ENCODE measurements around the gene PIM3.

Gene PIM3

GRCh38 chr22:49918911-49919881 lies 41.4 kb upstream of the PIM3 start:
- Histone ChIP-seq H3K4me3 (ENCODE audit: insufficient read depth in 1 of 2, low read depth in 1 of 2, low read length in 2 of 2) (peak overlapping the region; percentile 83 to 84), H3K9me3 (ENCODE audit: control insufficient read depth, low read length) (no peaks in the 10 kb centered on the region), H3K14ac (ENCODE audit: low read length in 2 of 2) (peak overlapping the region in 1 of 2 experiments; percentile 97), H3K27ac (ENCODE audit: low read length, poor library complexity, severe bottlenecking) (no peak overlapping the region), H3K9ac (ENCODE audit: low read length) (peak overlapping the region; percentile 94), H3K36me3 (ENCODE audit: control insufficient read depth in 1 of 2, insufficient read depth in 2 of 2, low read depth in 1 of 2, low read length in 2 of 2) (peaks cover 29 to 30% of the 10 kb centered on the region in 2 experiments), H2BK120ac (ENCODE audit: low read depth, low read length) (no peak overlapping the region), H4K8ac (ENCODE audit: low read length) (peak overlapping the region; percentile 84), H2BK5ac (ENCODE audit: low read depth, low read length, poor library complexity, severe bottlenecking) (no peak overlapping the region), H2AFZ (ENCODE audit: low read depth, low read length) (peak overlapping the region; percentile 88), H3K27me3 (ENCODE audit: control insufficient read depth in 1 of 2, insufficient read depth in 1 of 2, low read length in 2 of 2) (no peaks in the 10 kb centered on the region), H2BK12ac (ENCODE audit: low read length in 2 of 2) (peak overlapping the region in 1 of 2 experiments; percentile 25), H3K23ac (ENCODE audit: low read length in 2 of 2) (peak overlapping the region; percentile 68 to 85), H4K91ac (ENCODE audit: low read length) (peak overlapping the region; percentile 40), H3K4me1 (ENCODE audit: control insufficient read depth, insufficient read depth, low read depth, low read length) (peaks cover 22% of the 10 kb centered on the region), H2BK15ac (ENCODE audit: low read depth, poor library complexity, severe bottlenecking) (no peak overlapping the region), H2AK5ac (ENCODE audit: low read length, severe bottlenecking) (no peak overlapping the region), H3K4me2 (ENCODE audit: low read length, poor library complexity, severe bottlenecking) (peak overlapping the region; percentile 99), H3K4ac (ENCODE audit: low read depth in 1 of 2, low read length in 2 of 2) (peak overlapping the region; percentile 77 to 83), H3K18ac (ENCODE audit: low read depth in 1 of 2, low read length in 2 of 2) (peak overlapping the region; percentile 74 to 85), H3K79me1 (replicated peaks; ENCODE audit: low read length, poor library complexity, severe bottlenecking) (peaks cover 29% of the 10 kb centered on the region)
- WGBS: 45% methylated on average over 45 of the region's 47 CpGs
- no peak for DNase-seq

DNA sequence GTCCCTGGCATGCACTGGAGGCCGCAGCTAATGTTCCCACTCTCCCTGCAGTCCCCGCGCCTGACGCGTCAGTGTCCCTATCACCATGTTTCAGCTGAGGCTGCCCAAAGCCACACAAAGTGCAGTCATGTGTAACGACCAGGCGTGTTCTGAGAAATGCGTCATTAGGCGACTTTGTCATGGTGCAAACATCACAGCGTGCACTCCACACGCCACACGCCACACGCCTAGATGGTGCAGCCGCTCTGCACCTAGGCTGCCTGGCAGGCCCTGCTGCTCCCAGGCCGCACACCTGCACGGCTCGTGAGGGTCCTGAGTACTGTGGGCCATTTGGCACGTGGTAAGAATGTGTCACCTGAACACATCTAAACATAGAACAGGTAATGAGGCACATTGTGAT lies 39.7 kb upstream of the PIM3 start:
- 97% methylated on average over 18 of the region's 18 CpGs for WGBS
- Histone ChIP-seq H3K36me3 (ENCODE audit: control insufficient read depth in 1 of 2, insufficient read depth in 2 of 2, low read depth in 1 of 2, low read length in 2 of 2) (peaks cover 38 to 40% of the 10 kb centered on the region in 2 experiments), H3K79me1 (replicated peaks; ENCODE audit: low read length, poor library complexity, severe bottlenecking) (peaks cover 23% of the 10 kb centered on the region)

GRCh38 chr22:49921508-49922278 lies 38.9 kb upstream of the PIM3 start:
- no peak overlapping the region for H3K27ac ChIP-seq (ENCODE audit: low read length, poor library complexity, severe bottlenecking)
- H3K9me3 ChIP-seq (ENCODE audit: control insufficient read depth, low read length): no peaks in the 10 kb centered on the region
- no peak overlapping the region for H3K18ac ChIP-seq (ENCODE audit: low read depth in 1 of 2, low read length in 2 of 2)
- WGBS: 94% methylated on average over 35 of the region's 35 CpGs
- no peak overlapping the region for H3K4me2 ChIP-seq (ENCODE audit: low read length, poor library complexity, severe bottlenecking)
- no peak overlapping the region for H4K8ac ChIP-seq (ENCODE audit: low read length)
- H2BK15ac ChIP-seq (ENCODE audit: low read depth, poor library complexity, severe bottlenecking): no peak overlapping the region
- peaks cover 40 to 43% of the 10 kb centered on the region in 2 experiments for H3K36me3 ChIP-seq (ENCODE audit: control insufficient read depth in 1 of 2, insufficient read depth in 2 of 2, low read depth in 1 of 2, low read length in 2 of 2)
- no peak overlapping the region for H2BK12ac ChIP-seq (ENCODE audit: low read length in 2 of 2)
- no peak overlapping the region for H3K4ac ChIP-seq (ENCODE audit: low read depth in 1 of 2, low read length in 2 of 2)
- H3K9ac ChIP-seq (ENCODE audit: low read length): no peak overlapping the region
- peaks cover 21% of the 10 kb centered on the region for H3K4me1 ChIP-seq (ENCODE audit: control insufficient read depth, insufficient read depth, low read depth, low read length)
- no peak overlapping the region for H4K91ac ChIP-seq (ENCODE audit: low read length)
- no peak for DNase-seq
- no peak overlapping the region for H2BK120ac ChIP-seq (ENCODE audit: low read depth, low read length)
- H3K23ac ChIP-seq (ENCODE audit: low read length in 2 of 2): no peak overlapping the region
- no peaks in the 10 kb centered on the region for H3K27me3 ChIP-seq (ENCODE audit: control insufficient read depth in 1 of 2, insufficient read depth in 1 of 2, low read length in 2 of 2)
- H3K4me3 ChIP-seq (ENCODE audit: insufficient read depth in 1 of 2, low read depth in 1 of 2, low read length in 2 of 2): no peak overlapping the region
- no peak overlapping the region for H2AFZ ChIP-seq (ENCODE audit: low read depth, low read length)
- peaks cover 20% of the 10 kb centered on the region for H3K79me1 ChIP-seq (replicated peaks; ENCODE audit: low read length, poor library complexity, severe bottlenecking)
- no peak overlapping the region for H3K14ac ChIP-seq (ENCODE audit: low read length in 2 of 2)
- no peak overlapping the region for H2AK5ac ChIP-seq (ENCODE audit: low read length, severe bottlenecking)
- H2BK5ac ChIP-seq (ENCODE audit: low read depth, low read length, poor library complexity, severe bottlenecking): no peak overlapping the region

More for the DNA sequence above, 39.7 kb upstream of the PIM3 start:
- H3K9me3 ChIP-seq (ENCODE audit: control insufficient read depth, low read length): no peaks in the 10 kb centered on the region
- H3K14ac ChIP-seq (ENCODE audit: low read length in 2 of 2): no peak overlapping the region
- no peak overlapping the region for H2BK12ac ChIP-seq (ENCODE audit: low read length in 2 of 2)
- H2AK5ac ChIP-seq (ENCODE audit: low read length, severe bottlenecking): no peak overlapping the region
- H2BK120ac ChIP-seq (ENCODE audit: low read depth, low read length): no peak overlapping the region
- no peak overlapping the region for H3K18ac ChIP-seq (ENCODE audit: low read depth in 1 of 2, low read length in 2 of 2)
- H4K8ac ChIP-seq (ENCODE audit: low read length): no peak overlapping the region
- H2AFZ ChIP-seq (ENCODE audit: low read depth, low read length): no peak overlapping the region
- DNase-seq: no peak
- H3K4me3 ChIP-seq (ENCODE audit: insufficient read depth in 1 of 2, low read depth in 1 of 2, low read length in 2 of 2): no peak overlapping the region
- H3K27me3 ChIP-seq (ENCODE audit: control insufficient read depth in 1 of 2, insufficient read depth in 1 of 2, low read length in 2 of 2): no peaks in the 10 kb centered on the region
- H3K4me1 ChIP-seq (ENCODE audit: control insufficient read depth, insufficient read depth, low read depth, low read length): peaks cover 22% of the 10 kb centered on the region
- H3K4ac ChIP-seq (ENCODE audit: low read depth in 1 of 2, low read length in 2 of 2): no peak overlapping the region
- no peak overlapping the region for H3K4me2 ChIP-seq (ENCODE audit: low read length, poor library complexity, severe bottlenecking)
- no peak overlapping the region for H3K23ac ChIP-seq (ENCODE audit: low read length in 2 of 2)
- H3K9ac ChIP-seq (ENCODE audit: low read length): no peak overlapping the region
- H2BK15ac ChIP-seq (ENCODE audit: low read depth, poor library complexity, severe bottlenecking): no peak overlapping the region
- H2BK5ac ChIP-seq (ENCODE audit: low read depth, low read length, poor library complexity, severe bottlenecking): no peak overlapping the region
- H4K91ac ChIP-seq (ENCODE audit: low read length): no peak overlapping the region
- no peak overlapping the region for H3K27ac ChIP-seq (ENCODE audit: low read length, poor library complexity, severe bottlenecking)

GRCh38 chr22:49922484-49922883 lies 38.1 kb upstream of the PIM3 start:
- DNase-seq: no peak
- H3K4me3 ChIP-seq (ENCODE audit: insufficient read depth in 1 of 2, low read depth in 1 of 2, low read length in 2 of 2): no peak overlapping the region
- 98% methylated on average over 6 of the region's 22 CpGs for WGBS
- H2BK120ac ChIP-seq (ENCODE audit: low read depth, low read length): no peak overlapping the region
- no peak overlapping the region for H2BK5ac ChIP-seq (ENCODE audit: low read depth, low read length, poor library complexity, severe bottlenecking)
- H3K27me3 ChIP-seq (ENCODE audit: control insufficient read depth in 1 of 2, insufficient read depth in 1 of 2, low read length in 2 of 2): no peaks in the 10 kb centered on the region
- peaks cover 43% of the 10 kb centered on the region in 2 experiments for H3K36me3 ChIP-seq (ENCODE audit: control insufficient read depth in 1 of 2, insufficient read depth in 2 of 2, low read depth in 1 of 2, low read length in 2 of 2)
- H2AFZ ChIP-seq (ENCODE audit: low read depth, low read length): no peak overlapping the region
- no peak overlapping the region for H3K23ac ChIP-seq (ENCODE audit: low read length in 2 of 2)
- no peak overlapping the region for H3K14ac ChIP-seq (ENCODE audit: low read length in 2 of 2)
- no peak overlapping the region for H3K4me2 ChIP-seq (ENCODE audit: low read length, poor library complexity, severe bottlenecking)
- H4K8ac ChIP-seq (ENCODE audit: low read length): no peak overlapping the region
- no peak overlapping the region for H2BK15ac ChIP-seq (ENCODE audit: low read depth, poor library complexity, severe bottlenecking)
- H2BK12ac ChIP-seq (ENCODE audit: low read length in 2 of 2): no peak overlapping the region
- H3K18ac ChIP-seq (ENCODE audit: low read depth in 1 of 2, low read length in 2 of 2): no peak overlapping the region
- no peak overlapping the region for H3K27ac ChIP-seq (ENCODE audit: low read length, poor library complexity, severe bottlenecking)
- H3K4me1 ChIP-seq (ENCODE audit: control insufficient read depth, insufficient read depth, low read depth, low read length): peaks cover 18% of the 10 kb centered on the region
- H3K9me3 ChIP-seq (ENCODE audit: control insufficient read depth, low read length): no peaks in the 10 kb centered on the region
- H4K91ac ChIP-seq (ENCODE audit: low read length): no peak overlapping the region
- no peak overlapping the region for H3K4ac ChIP-seq (ENCODE audit: low read depth in 1 of 2, low read length in 2 of 2)
- H2AK5ac ChIP-seq (ENCODE audit: low read length, severe bottlenecking): no peak overlapping the region
- no peak overlapping the region for H3K9ac ChIP-seq (ENCODE audit: low read length)
- peaks cover 15% of the 10 kb centered on the region for H3K79me1 ChIP-seq (replicated peaks; ENCODE audit: low read length, poor library complexity, severe bottlenecking)

Measured in mesenchymal stem cell (in vitro differentiated cells and primary cell).